WERI-Rb-1 (cell line): ENCODE measurements around the gene MKRN1.

Experiments used
- DNase-seq: peaks from one replicate; pipeline ENCODE4 v3.0.0-alpha.2; 2020
- H3K27ac ChIP-seq: fragments of 250-450 bp; sonication (Bioruptor Pico); 2 replicates; pipeline ENCODE4 v1.5.1; 2020; ENCODE audit warnings: mild to moderate bottlenecking, moderate library complexity
- H3K27me3 ChIP-seq: fragments of 250-450 bp; sonication (Bioruptor Pico); 2 replicates; pipeline ENCODE4 v1.5.1; 2021; ENCODE audit warnings: mild to moderate bottlenecking, low read depth, moderate library complexity; ENCODE audit not compliant: insufficient read depth, severe bottlenecking
- H3K36me3 ChIP-seq: fragments of 250-450 bp; sonication (Bioruptor Pico); 2 replicates; pipeline ENCODE4 v1.5.1; 2020; ENCODE audit warnings: mild to moderate bottlenecking, moderate library complexity
- H3K4me3 ChIP-seq: 2 replicates; pipeline ENCODE4 v1.5.1; 2011; ENCODE audit warnings: low read depth, mild to moderate bottlenecking, control low read depth, low read length
- H3K9me3 ChIP-seq: fragments of 250-450 bp; sonication (Bioruptor Pico); 2 replicates; pipeline ENCODE4 v1.5.1; 2021; ENCODE audit warnings: mild to moderate bottlenecking, moderate library complexity; ENCODE audit not compliant: severe bottlenecking
- CTCF ChIP-seq: IDR thresholded peaks from 2 replicates; pipeline ENCODE4 v1.5.1; 2011; ENCODE audit warnings: low read depth, mild to moderate bottlenecking, control low read depth, inconsistent platforms, low read length

MKRN1 gene

DNA sequence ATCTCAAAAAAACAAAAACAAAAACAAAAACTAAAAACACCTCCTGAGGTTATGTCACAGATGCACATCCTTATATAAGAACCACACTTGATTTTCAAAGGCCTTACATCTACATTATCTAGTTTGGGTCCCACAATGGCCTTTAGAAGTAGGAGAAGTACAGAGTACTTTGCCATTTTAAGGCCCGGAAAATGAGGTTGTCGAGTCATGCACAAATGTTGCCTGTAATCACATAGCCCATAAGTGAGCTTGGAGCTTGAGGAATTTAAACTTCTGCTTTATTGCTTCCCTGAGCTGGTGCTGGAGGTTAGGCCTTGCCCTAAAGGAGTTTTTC lies 9.7 kb upstream of the MKRN1 start:
- DNase-seq = no peak
- no peaks in the 10 kb centered on the region for H3K27me3 ChIP-seq
- H3K4me3 ChIP-seq = no peak overlapping the region
- no peaks in the 10 kb centered on the region for H3K9me3 ChIP-seq
- no peak for TF ChIP-seq CTCF
- no peaks in the 10 kb centered on the region for H3K36me3 ChIP-seq
- no peak overlapping the region for H3K27ac ChIP-seq

- H3K27ac ChIP-seq = no peak overlapping the region
- no peak for TF ChIP-seq CTCF
- no peak overlapping the region for H3K4me3 ChIP-seq
- no peaks in the 10 kb centered on the region for H3K27me3 ChIP-seq
- no peaks in the 10 kb centered on the region for H3K36me3 ChIP-seq
- H3K9me3 ChIP-seq = no peaks in the 10 kb centered on the region
- DNase-seq = no peak
These were observed 6.4 kb upstream of the MKRN1 start for GRCh38 chr7:140485500-140486265.

DNA sequence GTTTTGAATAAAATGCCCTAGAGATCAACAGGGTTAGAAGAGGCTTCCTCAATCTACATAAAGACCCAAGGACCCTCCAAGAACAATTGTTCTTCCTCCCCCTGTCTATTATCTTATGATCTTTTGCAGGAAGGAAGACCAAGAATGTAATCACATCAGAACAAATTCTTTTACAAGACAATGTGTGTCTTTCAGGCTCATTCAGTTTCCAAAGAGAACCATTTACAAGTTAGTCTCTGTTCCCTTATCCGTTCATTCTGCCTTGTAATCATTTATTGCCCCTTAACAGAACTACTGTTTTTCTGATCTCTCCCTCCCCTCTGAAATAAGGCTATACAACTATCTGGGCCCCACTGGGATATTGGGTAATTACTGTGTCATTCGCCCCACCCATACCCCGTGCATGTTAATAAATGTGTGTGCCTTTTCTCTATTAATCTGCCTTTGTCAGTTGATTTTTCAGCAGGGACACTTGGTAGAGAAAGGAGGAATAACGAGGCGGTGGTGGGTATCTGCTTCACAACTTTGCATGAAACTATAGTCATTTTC lies 5.7 kb upstream of the MKRN1 start:
- Histone ChIP-seq H3K9me3 (no peaks in the 10 kb centered on the region), H3K27ac (no peak overlapping the region), H3K36me3 (no peaks in the 10 kb centered on the region), H3K27me3 (no peaks in the 10 kb centered on the region), H3K4me3 (no peak overlapping the region)
- no peak for TF ChIP-seq CTCF
- no peak for DNase-seq

DNA sequence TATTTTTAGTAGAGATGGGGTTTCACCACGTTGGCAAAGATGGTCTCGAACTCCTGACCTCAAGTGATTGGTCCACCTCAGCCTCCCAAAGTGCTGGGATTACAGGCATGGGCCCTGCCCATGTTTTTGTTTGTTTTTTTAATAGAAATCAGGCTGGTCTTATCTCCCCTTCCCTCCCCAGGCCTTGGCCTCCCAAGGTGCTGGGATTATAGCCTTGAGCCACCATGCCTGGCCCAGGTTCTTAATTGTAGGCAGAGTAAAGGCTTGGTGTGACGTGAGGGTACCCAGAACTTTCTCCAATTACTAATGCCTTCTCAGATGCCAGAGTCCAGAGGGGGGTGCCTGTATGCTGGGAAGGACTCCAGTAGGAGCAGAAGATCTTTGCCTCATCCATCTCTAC lies 5.2 kb upstream of the MKRN1 start:
- no peaks in the 10 kb centered on the region for H3K27me3 ChIP-seq
- DNase-seq = no peak
- no peak overlapping the region for H3K4me3 ChIP-seq
- no peak overlapping the region for H3K27ac ChIP-seq
- no peaks in the 10 kb centered on the region for H3K36me3 ChIP-seq
- no peak for TF ChIP-seq CTCF
- H3K9me3 ChIP-seq = no peaks in the 10 kb centered on the region

- H3K9me3 ChIP-seq = no peaks in the 10 kb centered on the region
- H3K36me3 ChIP-seq = no peaks in the 10 kb centered on the region
- peak overlapping the region; percentile 64 for H3K4me3 ChIP-seq
- TF ChIP-seq CTCF = no peak
- no peaks in the 10 kb centered on the region for H3K27me3 ChIP-seq
- no peak for DNase-seq
- H3K27ac ChIP-seq = peak overlapping the region; percentile 87
These were observed 407 bp upstream of the MKRN1 start for GRCh38 chr7:140479739-140480084.
